HUES6 (cell line): ENCODE results near the gene GJD3.
"Not testable (repeated sequence)": the region's sequence is repeated elsewhere in the genome, so short reads cannot be mapped to it uniquely, and the experiment has no call there.

ENCODE experiments used
- H3K27ac ChIP-seq: 2 replicates; pipeline ENCODE4 v1.7.0; 2013; ENCODE audit warnings: low read depth, mild to moderate bottlenecking, low read length, inconsistent platforms
- H3K27me3 ChIP-seq: 2 replicates; pipeline ENCODE4 v1.6.1; 2013; ENCODE audit warnings: low read length; ENCODE audit not compliant: control insufficient read depth, insufficient read depth
- H3K36me3 ChIP-seq: 2 replicates; pipeline ENCODE4 v1.6.1; 2013; ENCODE audit warnings: low read length; ENCODE audit not compliant: control insufficient read depth, insufficient read depth
- H3K4me1 ChIP-seq: 2 replicates; pipeline ENCODE4 v1.6.1; 2013; ENCODE audit warnings: low read length; ENCODE audit not compliant: control insufficient read depth, insufficient read depth
- H3K4me3 ChIP-seq: 2 replicates; pipeline ENCODE4 v1.5.1; 2013; ENCODE audit warnings: low read depth, low read length
- H3K9ac ChIP-seq: one replicate; pipeline ENCODE4 v1.6.1; 2013; ENCODE audit warnings: mild to moderate bottlenecking, low read length
- H3K9me3 ChIP-seq: 2 replicates; pipeline ENCODE4 v1.6.1; 2013; ENCODE audit warnings: low read depth, low read length; ENCODE audit not compliant: control insufficient read depth, insufficient read depth

GJD3 gene

GRCh38 chr17:40369923-40370322, 5.4 kb upstream of the GJD3 start:
- Histone ChIP-seq H3K4me1 (peaks cover 2% of the 10 kb centered on the region; the same call in 1 of the 2 replicates), H3K27me3 (peaks cover 1% of the 10 kb centered on the region; the same call in 1 of the 2 replicates), H3K9ac (no peak overlapping the region), H3K4me3 (no peak overlapping the region), H3K36me3 (no peaks in the 10 kb centered on the region), H3K9me3 (no peaks in the 10 kb centered on the region), H3K27ac (no peak overlapping the region)

- H3K9ac ChIP-seq, H3K4me3 ChIP-seq, H3K27ac ChIP-seq, H3K9me3 ChIP-seq, H3K36me3 ChIP-seq: not testable (repeated sequence)
- peaks cover 22% of the 10 kb centered on the region for H3K27me3 ChIP-seq
- H3K4me1 ChIP-seq: peaks cover 16% of the 10 kb centered on the region
Measured at GRCh38 chr17:40367728-40368127, 3.2 kb upstream of the GJD3 start.

DNA sequence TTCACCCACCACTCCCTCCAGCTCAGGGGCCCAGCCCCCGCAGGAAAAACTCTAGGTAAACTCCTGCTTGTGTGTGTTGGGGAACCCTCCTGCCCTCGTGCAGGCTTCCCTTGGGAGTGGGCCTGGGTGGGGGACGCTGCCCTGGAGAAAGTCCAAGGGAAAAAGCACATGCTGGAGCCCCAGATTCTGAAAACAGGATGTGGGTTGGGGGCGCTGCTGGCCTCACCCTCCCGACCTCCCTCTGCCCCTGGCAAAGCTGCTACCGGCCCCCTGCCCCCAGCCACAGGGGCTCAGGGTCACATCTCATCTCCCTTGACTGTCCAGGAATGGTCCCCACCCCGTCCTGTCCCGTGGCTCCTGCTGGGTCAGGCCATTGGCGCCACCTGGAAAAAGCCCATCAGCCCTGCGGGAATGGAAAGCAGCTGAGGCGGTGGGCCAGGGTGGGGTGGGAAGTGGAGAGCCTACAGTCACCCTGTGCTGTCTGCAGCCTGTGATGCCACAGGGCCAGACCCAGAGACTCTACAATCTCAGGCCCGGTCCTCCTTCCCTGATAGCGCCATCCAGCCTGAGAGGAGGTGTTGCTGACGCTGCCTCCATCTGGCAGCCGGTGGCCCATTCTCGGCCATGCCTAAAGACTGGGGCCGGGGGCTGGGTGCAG, 2.5 kb upstream of the GJD3 start:
- Histone ChIP-seq H3K27ac (no peak overlapping the region), H3K27me3 (peaks cover 30% of the 10 kb centered on the region), H3K9me3 (no peaks in the 10 kb centered on the region), H3K9ac (no peak overlapping the region), H3K4me3 (no peak overlapping the region), H3K4me1 (peaks cover 21% of the 10 kb centered on the region), H3K36me3 (no peaks in the 10 kb centered on the region)

DNA sequence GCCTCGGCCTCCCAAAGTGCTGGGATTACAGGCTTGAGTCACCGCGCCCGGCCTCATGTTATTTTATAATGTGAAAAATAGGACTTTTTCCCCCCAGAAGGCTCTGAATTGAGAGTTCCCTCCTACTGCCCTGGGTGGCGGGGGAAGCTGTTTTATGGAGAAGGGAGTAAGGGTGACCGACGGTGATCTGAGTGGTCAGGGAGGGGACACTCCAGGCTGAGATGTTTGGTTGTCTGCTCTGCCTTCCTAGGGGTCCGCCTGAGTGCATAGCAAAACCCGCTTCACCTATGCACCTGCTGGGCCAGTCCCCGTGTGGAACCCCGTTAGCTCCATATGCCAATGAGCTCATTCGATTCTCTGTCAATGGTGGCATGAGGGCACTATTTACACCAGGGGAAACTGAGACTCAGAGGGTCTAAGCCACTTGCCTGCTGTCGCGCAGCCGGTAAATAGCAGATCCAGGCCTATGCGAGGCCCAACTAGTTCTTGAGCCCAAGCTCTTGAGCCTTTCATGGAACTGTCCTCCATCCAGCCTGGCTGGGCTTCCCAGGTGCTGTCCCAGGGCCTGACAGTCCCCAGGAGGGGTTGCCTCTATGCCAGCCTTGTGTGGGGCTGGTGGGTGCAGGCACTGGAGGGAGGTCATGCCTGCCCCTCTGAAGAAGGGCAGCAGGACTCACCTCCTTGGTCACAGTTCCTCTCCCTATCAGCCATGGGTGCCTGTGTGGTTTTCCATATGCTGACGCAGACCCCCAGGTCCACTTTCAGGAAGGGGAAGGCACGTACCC, 1.7 kb upstream of the GJD3 start:
- Histone ChIP-seq H3K4me1 (peaks cover 26% of the 10 kb centered on the region), H3K9ac (no peak overlapping the region), H3K9me3 (no peaks in the 10 kb centered on the region), H3K27ac (no peak overlapping the region), H3K4me3 (no peak overlapping the region), H3K36me3 (no peaks in the 10 kb centered on the region), H3K27me3 (peaks cover 36% of the 10 kb centered on the region)

- H3K9ac ChIP-seq: no peak overlapping the region
- H3K36me3 ChIP-seq: no peaks in the 10 kb centered on the region
- H3K4me3 ChIP-seq: no peak overlapping the region
- peaks cover 31% of the 10 kb centered on the region for H3K4me1 ChIP-seq
- H3K27ac ChIP-seq: no peak overlapping the region
- no peaks in the 10 kb centered on the region for H3K9me3 ChIP-seq
- peaks cover 48% of the 10 kb centered on the region for H3K27me3 ChIP-seq
Measured at GRCh38 chr17:40364906-40365305, 369 bp upstream of the GJD3 start.

DNA sequence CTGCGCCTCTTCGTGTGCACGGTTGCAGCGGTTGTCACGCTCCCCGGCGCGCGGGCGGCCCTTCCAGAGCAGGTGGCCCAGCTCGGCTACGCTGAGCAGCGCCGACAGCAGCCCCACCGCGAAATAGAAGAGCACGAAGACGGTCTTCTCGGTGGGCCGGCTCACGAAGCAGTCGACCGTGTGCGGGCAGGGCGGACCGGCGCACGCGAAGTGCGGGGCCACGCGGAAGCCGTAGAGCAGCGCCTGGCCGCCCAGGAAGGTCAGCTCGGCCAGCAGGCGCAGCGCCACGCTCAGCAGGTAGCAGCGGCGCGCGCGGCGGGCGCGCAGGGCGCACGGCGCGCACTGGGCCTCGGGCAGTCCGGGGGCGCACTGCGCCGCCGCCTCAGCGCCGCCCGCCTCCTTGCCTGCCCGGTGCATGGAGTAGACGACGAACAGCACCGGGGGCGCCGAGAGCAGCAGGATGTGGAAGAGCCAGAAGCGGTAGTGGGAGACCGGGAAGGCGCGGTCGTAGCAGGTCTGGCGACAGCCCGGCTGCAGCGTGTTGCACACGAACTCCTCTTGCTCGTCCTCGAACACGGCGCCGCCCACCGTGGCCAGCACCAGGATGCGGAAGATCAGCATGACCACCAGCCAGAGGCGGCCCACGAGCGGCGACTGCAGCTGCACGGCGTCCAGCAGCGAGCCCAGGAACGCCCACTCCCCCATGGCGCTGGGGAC, 1.3 kb downstream of the GJD3 start:
- peak overlapping the region; percentile 17 for H3K9ac ChIP-seq
- H3K4me3 ChIP-seq: peak overlapping the region; percentile 78
- H3K27me3 ChIP-seq: peaks cover 51% of the 10 kb centered on the region
- no peak overlapping the region for H3K27ac ChIP-seq
- H3K36me3 ChIP-seq: no peaks in the 10 kb centered on the region
- H3K4me1 ChIP-seq: peaks cover 31% of the 10 kb centered on the region
- no peaks in the 10 kb centered on the region for H3K9me3 ChIP-seq

DNA sequence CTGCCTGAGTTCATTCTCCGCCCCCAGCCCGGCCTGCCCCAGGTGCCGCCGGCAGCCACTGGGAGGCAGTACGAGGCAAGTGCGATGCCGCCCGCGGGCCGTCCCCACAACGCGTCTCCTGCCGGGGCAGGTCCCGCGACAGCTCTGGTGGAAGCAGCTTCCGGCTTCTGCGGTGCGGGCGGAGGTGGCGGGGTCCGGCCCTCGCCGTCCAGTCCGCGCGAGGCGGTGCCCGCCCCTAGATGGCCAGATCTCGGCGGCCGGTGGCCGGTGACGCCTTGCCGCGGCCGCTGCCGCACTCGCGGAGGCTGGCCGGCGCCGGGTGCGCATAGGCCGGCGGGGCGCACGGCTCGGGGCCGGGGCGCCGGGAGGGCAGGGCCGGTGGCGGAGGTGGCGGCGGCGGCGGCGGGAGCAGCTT, 1.8 kb downstream of the GJD3 start:
- no peak overlapping the region for H3K27ac ChIP-seq
- H3K27me3 ChIP-seq: peaks cover 51% of the 10 kb centered on the region
- peaks cover 31% of the 10 kb centered on the region for H3K4me1 ChIP-seq
- H3K9ac ChIP-seq: no peak overlapping the region
- H3K36me3 ChIP-seq: no peaks in the 10 kb centered on the region
- no peaks in the 10 kb centered on the region for H3K9me3 ChIP-seq
- peak overlapping the region; percentile 78 for H3K4me3 ChIP-seq

GRCh38 chr17:40361925-40362695, 2.4 kb downstream of the GJD3 start:
- Histone ChIP-seq H3K4me1 (peaks cover 31% of the 10 kb centered on the region), H3K27ac (no peak overlapping the region), H3K27me3 (peaks cover 51% of the 10 kb centered on the region), H3K4me3 (peak overlapping the region; percentile 78), H3K9me3 (no peaks in the 10 kb centered on the region), H3K9ac (no peak overlapping the region), H3K36me3 (no peaks in the 10 kb centered on the region)

- Histone ChIP-seq H3K9me3 (no peaks in the 10 kb centered on the region), H3K4me1 (peaks cover 31% of the 10 kb centered on the region), H3K36me3 (no peaks in the 10 kb centered on the region), H3K4me3 (peak overlapping the region; percentile 27), H3K9ac (no peak overlapping the region), H3K27me3 (peaks cover 51% of the 10 kb centered on the region), H3K27ac (no peak overlapping the region)
Measured at GRCh38 chr17:40361063-40361924, 3.2 kb downstream of the GJD3 start.

- Histone ChIP-seq H3K27ac (no peak overlapping the region), H3K4me3 (no peak overlapping the region), H3K27me3 (peaks cover 51% of the 10 kb centered on the region), H3K36me3 (peaks cover 4% of the 10 kb centered on the region; the same call in 1 of the 2 replicates), H3K9ac (no peak overlapping the region), H3K4me1 (peaks cover 31% of the 10 kb centered on the region), H3K9me3 (no peaks in the 10 kb centered on the region)
Measured at GRCh38 chr17:40360091-40360490, 4.4 kb downstream of the GJD3 start.
